Urinary bladder (tissue), 4 donors: Measurements from ENCODE around the gene SIL1. TPM values are rescaled to one million over a fixed set of nuclear protein-coding genes. Genes with fewer than 3 reads are reported as not detected.

Source experiments
- DNase-seq: peaks from one replicate; pipeline ENCODE4 v3.0.0-alpha.2; 2015; ENCODE audit errors: extremely low spot score
- H3K27ac ChIP-seq: one replicate; pipeline ENCODE4 v1.5.1; 2013; ENCODE audit warnings: low read depth, mild to moderate bottlenecking, moderate library complexity
- H3K36me3 ChIP-seq: one replicate; pipeline ENCODE4 v1.6.1; 2013; ENCODE audit warnings: mild to moderate bottlenecking, moderate library complexity; ENCODE audit not compliant: insufficient read depth
- H3K4me1 ChIP-seq: one replicate; pipeline ENCODE4 v1.6.1; 2013; ENCODE audit warnings: mild to moderate bottlenecking, moderate library complexity; ENCODE audit not compliant: insufficient read depth
- H3K4me3 ChIP-seq: one replicate; pipeline ENCODE4 v1.5.1; 2013; ENCODE audit warnings: low read depth, low read length
- WGBS: extraction: QIAGEN DNeasy Blood & Tissue Kit; methylation state at CpG from one replicate; pipeline ENCODE4 v1.1.7; 2013; 5-methylcytosine and 5-hydroxymethylcytosine counted together
- polyA plus RNA-seq: library from polyadenylated mRNA; stranded (reverse); fragments of 200-250 nt; gene quantifications from one replicate; pipeline ENCODE4 v1.2.3, GENCODE V29; 2013
- total RNA-seq: library from RNA; depleted of rRNA; stranded (reverse); fragments of >200 nt; gene quantifications from one replicate; pipeline ENCODE4 v1.2.3, GENCODE V29; 2014
- donor health status: healthy with polysubstance abuse.
- donor health status: healthy.

SIL1 gene
- total and polyA plus RNA-seq, 2 donors, result 31.5 to 49.8 TPM

- H3K27ac ChIP-seq, result no peak overlapping the region
- 84% methylated on average over 5 of the region's 5 CpGs for WGBS
These were observed 218.4 kb downstream of the SIL1 start for GRCh38 chr5:138979684-138980280.

DNA sequence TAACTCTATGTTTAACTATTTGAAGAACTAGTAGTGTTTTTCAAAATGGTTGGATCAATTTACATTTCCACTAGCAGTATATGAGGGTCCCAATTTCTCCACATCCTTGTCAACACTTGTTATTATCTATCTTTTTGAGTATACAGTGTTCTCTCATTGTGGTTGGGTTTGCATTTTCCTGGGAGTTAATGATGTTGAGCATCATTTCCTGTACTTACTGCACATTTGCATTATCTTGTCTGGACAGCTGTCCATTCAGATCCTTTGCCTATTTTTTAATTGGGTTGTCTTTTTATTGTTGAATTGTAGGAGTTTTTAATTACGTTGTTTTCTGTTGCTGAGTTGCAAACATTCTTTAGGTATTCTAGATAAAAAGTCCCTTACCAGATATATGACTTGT lies 219.6 kb downstream of the SIL1 start:
- Histone ChIP-seq H3K27ac (no peak overlapping the region), H3K4me3 (no peak overlapping the region), H3K4me1 (no peaks in the 10 kb centered on the region), H3K36me3 (no peaks in the 10 kb centered on the region)
- WGBS, result 92% methylated on average over 1 of the region's 1 CpG
- no peak for DNase-seq

More at GRCh38 chr5:138979684-138980280, 218.4 kb downstream of the SIL1 start:
- H3K4me3 ChIP-seq, result no peak overlapping the region
- H3K36me3 ChIP-seq, result no peaks in the 10 kb centered on the region
- no peak for DNase-seq
- H3K4me1 ChIP-seq, result no peaks in the 10 kb centered on the region

DNA sequence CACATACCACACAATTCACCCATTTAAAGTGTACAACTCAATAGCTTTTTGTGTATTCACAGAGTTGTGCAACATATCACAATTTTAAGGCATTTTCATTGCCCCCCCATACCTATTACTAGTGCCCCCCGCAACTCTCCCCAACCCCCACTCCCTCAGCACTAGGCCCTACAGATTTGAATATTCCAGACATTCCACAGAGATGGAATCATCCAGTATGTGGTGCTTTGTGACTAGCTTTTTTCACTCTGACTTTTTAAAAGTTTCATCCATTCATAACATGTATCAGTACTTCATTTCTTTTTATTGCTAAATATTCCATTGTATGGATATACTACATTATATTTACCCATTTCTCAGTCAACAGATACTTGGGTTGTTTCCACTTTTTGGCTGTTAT lies 220.1 kb downstream of the SIL1 start:
- no peak for DNase-seq
- no peaks in the 10 kb centered on the region for H3K4me1 ChIP-seq
- no peak overlapping the region for H3K27ac ChIP-seq
- H3K36me3 ChIP-seq, result no peaks in the 10 kb centered on the region
- H3K4me3 ChIP-seq, result no peak overlapping the region
- 69% methylated on average over 1 of the region's 1 CpG for WGBS

DNA sequence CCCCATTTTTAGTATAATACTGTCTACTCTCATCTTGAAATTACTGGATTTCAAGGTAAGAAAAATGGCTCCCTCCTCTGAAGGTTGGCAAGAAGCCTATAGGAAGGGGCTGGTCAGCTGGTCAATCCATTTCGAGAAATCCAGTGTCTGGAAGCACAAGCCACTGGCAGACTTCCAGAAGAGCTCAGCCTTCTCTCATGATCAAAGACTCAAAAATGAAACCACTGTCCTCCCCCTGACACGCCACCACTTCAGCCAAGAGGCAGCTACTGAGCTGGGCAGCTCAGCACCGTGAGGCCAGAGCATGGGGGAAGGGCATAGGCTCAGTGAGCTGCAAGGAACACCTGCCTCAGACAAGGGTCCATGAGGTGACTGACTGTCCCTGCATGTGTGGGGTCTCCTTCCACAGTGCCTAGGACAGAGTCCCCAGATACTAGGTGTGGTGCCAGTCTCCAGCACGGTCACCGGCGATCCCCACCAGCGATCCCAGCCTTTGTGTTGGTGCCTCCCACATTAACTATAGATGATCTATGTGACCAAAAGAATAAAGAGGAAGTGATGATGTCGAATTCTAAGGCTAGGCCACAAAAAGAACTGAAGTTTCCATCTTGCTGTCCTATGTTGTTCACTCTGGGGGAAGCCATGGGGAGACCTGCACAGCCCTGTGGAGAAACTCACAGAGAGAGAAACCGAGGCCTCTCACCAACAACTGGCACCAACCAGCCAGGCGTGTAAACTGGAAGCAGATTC lies 222.9 kb downstream of the SIL1 start:
- no peaks in the 10 kb centered on the region for H3K36me3 ChIP-seq
- 67% methylated on average over 10 of the region's 10 CpGs for WGBS
- H3K4me1 ChIP-seq, result no peaks in the 10 kb centered on the region
- no peak for DNase-seq
- H3K27ac ChIP-seq, result no peak overlapping the region
- H3K4me3 ChIP-seq, result no peak overlapping the region

GRCh38 chr5:138974227-138975063 lies 223.7 kb downstream of the SIL1 start:
- no peaks in the 10 kb centered on the region for H3K4me1 ChIP-seq
- H3K27ac ChIP-seq, result no peak overlapping the region
- 33% methylated on average over 8 of the region's 8 CpGs for WGBS
- H3K36me3 ChIP-seq, result no peaks in the 10 kb centered on the region
- no peak for DNase-seq
- H3K4me3 ChIP-seq, result no peak overlapping the region

DNA sequence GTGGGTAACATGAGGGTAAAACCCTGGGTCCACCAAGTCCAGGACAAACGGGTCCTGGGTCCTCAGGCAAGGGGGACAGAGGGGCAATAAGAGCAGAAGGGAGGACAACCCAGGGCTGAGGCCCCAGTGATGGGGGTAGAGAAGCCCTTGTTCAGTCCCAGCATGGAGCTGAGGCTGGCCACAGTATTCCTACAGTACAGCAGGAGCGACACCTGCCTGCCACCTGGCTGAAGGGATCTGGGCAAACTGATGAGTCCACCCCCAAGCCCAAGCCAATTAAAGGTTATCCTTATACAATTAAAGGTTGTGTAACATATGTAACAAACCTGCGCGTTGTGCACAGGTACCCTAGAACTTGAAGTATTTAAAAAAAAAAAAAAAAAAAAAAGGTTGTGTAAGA lies 225.3 kb downstream of the SIL1 start:
- H3K27ac ChIP-seq, result no peak overlapping the region
- DNase-seq, result no peak
- H3K4me1 ChIP-seq, result no peaks in the 10 kb centered on the region
- 95% methylated on average over 4 of the region's 4 CpGs for WGBS
- no peak overlapping the region for H3K4me3 ChIP-seq
- no peaks in the 10 kb centered on the region for H3K36me3 ChIP-seq

GRCh38 chr5:138972230-138972629 lies 225.9 kb downstream of the SIL1 start:
- no peak overlapping the region for H3K27ac ChIP-seq
- no peaks in the 10 kb centered on the region for H3K4me1 ChIP-seq
- H3K36me3 ChIP-seq, result no peaks in the 10 kb centered on the region
- WGBS, result 94% methylated on average over 1 of the region's 1 CpG
- H3K4me3 ChIP-seq, result no peak overlapping the region
- no peak for DNase-seq

DNA sequence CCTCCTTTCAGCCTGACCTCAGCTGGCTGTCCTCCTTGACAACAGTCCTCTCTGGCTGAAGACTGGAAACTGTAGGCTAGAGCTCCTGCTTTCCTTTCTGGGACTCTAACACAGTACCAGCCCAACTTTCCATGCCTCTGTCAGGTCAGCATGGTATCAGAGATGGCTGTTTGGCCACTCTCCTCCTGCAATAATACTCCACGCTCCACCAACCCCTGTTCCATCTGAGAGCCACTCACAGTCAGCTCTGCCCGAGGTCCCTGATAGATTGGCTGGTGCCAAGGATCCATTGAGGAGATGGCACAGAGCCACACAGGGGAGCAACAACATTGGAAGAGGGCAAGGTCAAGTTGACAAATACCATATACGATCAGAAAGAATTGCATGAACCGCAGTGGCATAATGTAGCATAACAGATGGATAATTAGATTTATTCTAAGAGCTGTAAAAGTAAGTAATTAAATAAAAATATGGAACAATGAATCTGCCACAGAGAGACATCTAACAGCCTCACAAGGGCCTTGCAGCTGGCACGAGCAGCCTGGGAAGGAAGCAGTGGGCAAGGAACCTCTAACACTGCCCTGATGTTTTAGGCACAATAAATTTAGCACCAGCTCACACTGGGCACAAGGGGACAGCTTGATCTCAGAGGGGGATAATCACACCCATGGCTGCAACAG lies 228.7 kb downstream of the SIL1 start:
- no peaks in the 10 kb centered on the region for H3K4me1 ChIP-seq
- WGBS, result 96% methylated on average over 5 of the region's 5 CpGs
- no peak for DNase-seq

GRCh38 chr5:138968601-138969000 lies 229.6 kb downstream of the SIL1 start:
- DNase-seq, result no peak
- Histone ChIP-seq H3K27ac (no peak overlapping the region), H3K4me3 (no peak overlapping the region), H3K36me3 (no peaks in the 10 kb centered on the region), H3K4me1 (no peaks in the 10 kb centered on the region)
- WGBS, result 95% methylated on average over 4 of the region's 4 CpGs

More for the DNA sequence above, 228.7 kb downstream of the SIL1 start:
- no peaks in the 10 kb centered on the region for H3K36me3 ChIP-seq
- no peak overlapping the region for H3K27ac ChIP-seq
- no peak overlapping the region for H3K4me3 ChIP-seq

- WGBS, result 82% methylated on average over 10 of the region's 10 CpGs
- no peak for DNase-seq
- Histone ChIP-seq H3K4me3 (no peak overlapping the region), H3K27ac (no peak overlapping the region), H3K36me3 (no peaks in the 10 kb centered on the region), H3K4me1 (no peaks in the 10 kb centered on the region)
These were observed 230.2 kb downstream of the SIL1 start for GRCh38 chr5:138967791-138968448.

DNA sequence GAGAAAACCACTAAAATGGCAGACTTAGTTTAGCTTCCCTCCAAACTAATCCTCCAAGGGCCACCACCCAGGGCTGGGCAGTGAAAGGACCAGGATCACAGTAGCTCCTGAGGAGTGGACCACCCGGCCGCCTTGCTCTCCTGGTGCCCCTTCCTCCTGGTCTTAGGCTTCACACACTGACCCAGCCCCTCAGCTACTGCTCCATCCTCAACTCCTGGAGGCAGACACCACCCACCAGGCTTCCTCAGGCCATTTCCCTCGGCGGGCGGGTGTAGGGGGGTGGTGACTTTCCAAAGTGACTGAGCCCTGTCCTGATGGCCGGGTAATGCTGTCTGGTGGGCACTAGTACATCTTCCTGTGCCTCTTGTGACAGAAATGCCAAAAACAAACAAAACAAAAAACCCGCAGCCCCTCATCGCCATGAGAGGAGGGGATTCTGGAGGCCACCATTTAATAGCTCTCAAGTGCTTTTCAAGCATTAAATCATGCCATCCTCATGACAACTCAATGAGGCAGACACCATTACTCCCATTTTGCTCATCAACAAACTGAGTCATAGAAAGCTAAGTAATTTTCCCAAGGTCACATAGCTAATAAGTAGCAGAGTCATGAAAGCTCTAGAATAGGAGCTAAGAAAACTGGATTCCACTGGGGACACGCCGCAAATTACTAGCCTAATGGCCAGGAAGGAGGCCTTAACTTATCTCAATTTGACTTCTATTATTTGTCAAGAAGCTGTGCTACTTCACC lies 231.8 kb downstream of the SIL1 start:
- DNase-seq, result no peak
- Histone ChIP-seq H3K27ac (no peak overlapping the region), H3K4me3 (no peak overlapping the region), H3K36me3 (no peaks in the 10 kb centered on the region), H3K4me1 (no peaks in the 10 kb centered on the region)
- WGBS, result 98% methylated on average over 10 of the region's 10 CpGs

GRCh38 chr5:138965626-138966025 lies 232.5 kb downstream of the SIL1 start:
- Histone ChIP-seq H3K36me3 (no peaks in the 10 kb centered on the region), H3K4me3 (no peak overlapping the region), H3K27ac (no peak overlapping the region), H3K4me1 (no peaks in the 10 kb centered on the region)
- 95% methylated on average over 2 of the region's 2 CpGs for WGBS
- no peak for DNase-seq
